ENCODE data around the gene DNAH1. TPM values are rescaled to one million over a fixed set of nuclear protein-coding genes. Genes with fewer than 3 reads are reported as not detected.

The DNAH1 gene
- total and polyA plus RNA-seq, 2 of the 13 experiments (the other 11 are each of a cell fraction or from before 2014, with no cell fraction given) = 0.64 to 3.5 TPM

- H3K4me2 ChIP-seq (ENCODE audit: low read depth, low read length) = peak overlapping the region; percentile 85
- peaks cover 96% of the 10 kb centered on the region for H3K4me1 ChIP-seq (ENCODE audit: insufficient read depth, low read length)
- intact Hi-C loops (cut with micrococcal nuclease; ENCODE audit: unreplicated experiment) = loop anchor here (1.0 kb wide), 1 partner anchor 19 kb away; no protein-coding TSS in a partner anchor
- H4K20me1 ChIP-seq (ENCODE audit: insufficient read depth, low read length) = no peaks in the 10 kb centered on the region
- ChIA-PET CTCF (ENCODE audit: low intra/inter-chr PET ratio, low total read pairs) (interaction anchor here (0.6 to 4.6 kb wide), 3 partner anchors 18 to 31 kb away, joined by 3 to 83 read pairs (median 3); no protein-coding TSS in a partner anchor), POLR2A (interaction anchor here (1.0 to 3.6 kb wide), 4 partner anchors 12 to 35 kb away, joined by 3 to 14 read pairs (median 8); no protein-coding TSS in a partner anchor)
- BruUV-seq (replicated peaks) = no TSS peak
- H3K4me3 ChIP-seq (replicated peaks in 1 of 3; ENCODE audit: insufficient read depth in 1 of 3, low read depth in 2 of 3, low read length in 3 of 3) = peak overlapping the region in 1 of 3 experiments; percentile 62; a peak in 3 of 6 replicates
- no peaks in the 10 kb centered on the region for H3K27me3 ChIP-seq (ENCODE audit: control insufficient read depth in 1 of 2, insufficient read depth in 2 of 2, low read length in 2 of 2)
- peak; percentile 38 for ATAC-seq
- H3K79me2 ChIP-seq (ENCODE audit: insufficient read depth, low read length) = no peaks in the 10 kb centered on the region
- no peaks in the 10 kb centered on the region for H3K36me3 ChIP-seq (replicated peaks in 1 of 2; ENCODE audit: control insufficient read depth in 1 of 2, insufficient read depth in 2 of 2, low read length in 2 of 2)
- peak overlapping the region; percentile 55 for H2AFZ ChIP-seq (ENCODE audit: low read length)
- peak; percentile 70 for FAIRE-seq
- in situ Hi-C loops (cut with HindIII; ENCODE audit: extremely low pct_ligation_motif_present, low pct_unique_long_range_greater_than_20kb) = no loop called here
- H3K27ac ChIP-seq (ENCODE audit: extremely low read length, insufficient read depth, low read length) = no peak overlapping the region
- DNase-seq (ENCODE audit: low spot score) = peak; percentile 52
- no peaks in the 10 kb centered on the region for H3K9me3 ChIP-seq (ENCODE audit: low read length)
- H3K9ac ChIP-seq (ENCODE audit: insufficient read depth, low read depth, low read length) = peak overlapping the region; percentile 28; the same call in 1 of the 2 replicates
- WGBS (ENCODE audit: low lambda C conversion rate) = 24% methylated on average over 13 of the region's 13 CpGs
- TF ChIP-seq KDM2A (CRISPR knock-in tag; IDR thresholded peaks at IDR 0.05; ENCODE audit: borderline replicate concordance, low read depth) = no peak; the same call in 1 of the 2 replicates
- TF ChIP-seq ZSCAN25 (CRISPR knock-in tag; IDR thresholded peaks at IDR 0.05) = no peak
- TF ChIP-seq FOXP1 (IDR thresholded peaks at IDR 0.05) = no peak
- TF ChIP-seq FOXP1 (CRISPR knock-in tag; IDR thresholded peaks at IDR 0.05) = 0 out of 2 replicates have a peak, but pooled peaks have one; percentile 9
- TF ChIP-seq MTA1 (CRISPR knock-in tag; IDR thresholded peaks at IDR 0.05; ENCODE audit: borderline replicate concordance) = 0 out of 2 replicates have a peak, but pooled peaks have one; percentile 46
- TF ChIP-seq MXD3 (CRISPR knock-in tag; IDR thresholded peaks at IDR 0.05) = 0 out of 2 replicates have a peak, but pooled peaks have one; percentile 38
- peak; percentile 68 for TF ChIP-seq ZNF18 (CRISPR knock-in tag; IDR thresholded peaks at IDR 0.05; ENCODE audit: insufficient replicate concordance)
- peak; percentile 38; the same call in 1 of the 2 replicates for TF ChIP-seq BCL6 (CRISPR knock-in tag; IDR thresholded peaks at IDR 0.05)
- no peak for TF ChIP-seq MAZ (IDR thresholded peaks at IDR 0.05; ENCODE audit: borderline replicate concordance, low read depth, low read length)
- no peak for TF ChIP-seq MAZ (CRISPR knock-in tag; IDR thresholded peaks at IDR 0.05; ENCODE audit: low read depth)
- 0 out of 2 replicates have a peak, but pooled peaks have one; percentile 24 for TF ChIP-seq ZBTB25 (CRISPR knock-in tag; IDR thresholded peaks at IDR 0.05)
- peak; percentile 28; the same call in 1 of the 2 replicates for TF ChIP-seq ZSCAN21 (CRISPR knock-in tag; IDR thresholded peaks at IDR 0.05; ENCODE audit: borderline replicate concordance)
- TF ChIP-seq ZNF354B (CRISPR knock-in tag; IDR thresholded peaks at IDR 0.05) = no peak; the same call in 1 of the 2 replicates
- TF ChIP-seq, protein P1, sequence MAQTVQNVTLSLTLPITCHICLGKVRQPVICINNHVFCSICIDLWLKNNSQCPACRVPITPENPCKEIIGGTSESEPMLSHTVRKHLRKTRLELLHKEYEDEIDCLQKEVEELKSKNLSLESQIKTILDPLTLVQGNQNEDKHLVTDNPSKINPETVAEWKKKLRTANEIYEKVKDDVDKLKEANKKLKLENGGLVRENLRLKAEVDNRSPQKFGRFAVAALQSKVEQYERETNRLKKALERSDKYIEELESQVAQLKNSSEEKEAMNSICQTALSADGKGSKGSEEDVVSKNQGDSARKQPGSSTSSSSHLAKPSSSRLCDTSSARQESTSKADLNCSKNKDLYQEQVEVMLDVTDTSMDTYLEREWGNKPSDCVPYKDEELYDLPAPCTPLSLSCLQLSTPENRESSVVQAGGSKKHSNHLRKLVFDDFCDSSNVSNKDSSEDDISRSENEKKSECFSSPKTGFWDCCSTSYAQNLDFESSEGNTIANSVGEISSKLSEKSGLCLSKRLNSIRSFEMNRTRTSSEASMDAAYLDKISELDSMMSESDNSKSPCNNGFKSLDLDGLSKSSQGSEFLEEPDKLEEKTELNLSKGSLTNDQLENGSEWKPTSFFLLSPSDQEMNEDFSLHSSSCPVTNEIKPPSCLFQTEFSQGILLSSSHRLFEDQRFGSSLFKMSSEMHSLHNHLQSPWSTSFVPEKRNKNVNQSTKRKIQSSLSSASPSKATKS (CRISPR knock-in tag; IDR thresholded peaks at IDR 0.05) = no peak
- TF ChIP-seq ZKSCAN1 (IDR thresholded peaks at IDR 0.05; ENCODE audit: low read length) = no peak
- TF ChIP-seq PLSCR1 (CRISPR knock-in tag; IDR thresholded peaks at IDR 0.05; ENCODE audit: borderline replicate concordance) = no peak
Observed at GRCh38 chr3:52446631-52447511, 130.8 kb downstream of the DNAH1 start.
